A549 (cell line): Measurements from ENCODE around the gene SEMA7A.

ENCODE experiments used
- BHLHE40 ChIP-seq: IDR thresholded peaks from 2 replicates; pipeline ENCODE4 v1.6.1; 2012; ENCODE audit warnings: low read depth, low read length, inconsistent platforms
- RAD21 ChIP-seq, 2 experiments: fragments of >200 bp in 1 of 2; sonication (Bioruptor Twin) in 1 of 2; formaldehyde crosslinking in 1 of 2; IDR thresholded peaks in 1 of 2; conservative IDR thresholded peaks in 1 of 2; 2 replicates in 1 of 2; 3 replicates in 1 of 2; pipeline ENCODE4 v1.6.1; 2012 to 2018; ENCODE audit warnings: inconsistent platforms in 1 of 2
- RFX5 ChIP-seq: fragments of 450-650 bp; IDR thresholded peaks from 2 replicates; pipeline ENCODE4 v1.7.1; 2014; ENCODE audit warnings: antibody characterized with exemption, mild to moderate bottlenecking, moderate library complexity
- ZC3H11A ChIP-seq: fragments of 450-650 bp; IDR thresholded peaks from 2 replicates; pipeline ENCODE4 v1.6.1; 2014; ENCODE audit warnings: antibody characterized with exemption, mild to moderate bottlenecking
- TF ChIP-seq, protein P1 (sequence below): fragments of >200 bp; sonication (Bioruptor Twin); formaldehyde crosslinking; IDR thresholded peaks from 3 replicates; pipeline ENCODE4 v1.5.1; 2016

- TF ChIP-seq ZC3H11A, result no peak
- no peak for TF ChIP-seq RFX5
- TF ChIP-seq BHLHE40, result no peak
- TF ChIP-seq, protein P1, sequence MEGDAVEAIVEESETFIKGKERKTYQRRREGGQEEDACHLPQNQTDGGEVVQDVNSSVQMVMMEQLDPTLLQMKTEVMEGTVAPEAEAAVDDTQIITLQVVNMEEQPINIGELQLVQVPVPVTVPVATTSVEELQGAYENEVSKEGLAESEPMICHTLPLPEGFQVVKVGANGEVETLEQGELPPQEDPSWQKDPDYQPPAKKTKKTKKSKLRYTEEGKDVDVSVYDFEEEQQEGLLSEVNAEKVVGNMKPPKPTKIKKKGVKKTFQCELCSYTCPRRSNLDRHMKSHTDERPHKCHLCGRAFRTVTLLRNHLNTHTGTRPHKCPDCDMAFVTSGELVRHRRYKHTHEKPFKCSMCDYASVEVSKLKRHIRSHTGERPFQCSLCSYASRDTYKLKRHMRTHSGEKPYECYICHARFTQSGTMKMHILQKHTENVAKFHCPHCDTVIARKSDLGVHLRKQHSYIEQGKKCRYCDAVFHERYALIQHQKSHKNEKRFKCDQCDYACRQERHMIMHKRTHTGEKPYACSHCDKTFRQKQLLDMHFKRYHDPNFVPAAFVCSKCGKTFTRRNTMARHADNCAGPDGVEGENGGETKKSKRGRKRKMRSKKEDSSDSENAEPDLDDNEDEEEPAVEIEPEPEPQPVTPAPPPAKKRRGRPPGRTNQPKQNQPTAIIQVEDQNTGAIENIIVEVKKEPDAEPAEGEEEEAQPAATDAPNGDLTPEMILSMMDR, result no peak
- TF ChIP-seq RAD21 (conservative IDR thresholded peaks at IDR 0.05 in 1 of 2, IDR thresholded peaks at IDR 0.05 in 1 of 2), result no peak
Measured at GRCh38 chr15:74392902-74393301, 40.9 kb downstream of the SEMA7A start.
